Subcutaneous adipose tissue (tissue), 4 donors: Measurements from ENCODE around the gene RNF182. TPM values are rescaled to one million over a fixed set of nuclear protein-coding genes. Genes with fewer than 3 reads are reported as not detected.

ENCODE experiments used
- CTCF ChIP-seq: fragments of 450-650 bp; IDR thresholded peaks from one replicate; pipeline ENCODE4 v1.5.1; 2016; ENCODE audit warnings: low read depth, mild to moderate bottlenecking, control low read depth, antibody characterized with exemption, moderate library complexity
- total RNA-seq, 4 donors: library from RNA; depleted of rRNA; stranded (reverse); fragments of >200 nt; gene quantifications; one replicate each; pipeline ENCODE4 v1.1.0, GENCODE V29; 2016

Gene RNF182
- total RNA-seq, 4 donors from 2014 or later: 0.38 to 1.8 (median 1.1) TPM

- no peak for TF ChIP-seq CTCF
These were observed 4.9 kb upstream of the RNF182 start for GRCh38 chr6:13919861-13920260.

- no peak for TF ChIP-seq CTCF
These were observed 4.2 kb upstream of the RNF182 start for GRCh38 chr6:13920552-13920951.

GRCh38 chr6:13922750-13923149 lies 2.0 kb upstream of the RNF182 start:
- TF ChIP-seq CTCF: no peak

- TF ChIP-seq CTCF: no peak
These were observed 1.1 kb upstream of the RNF182 start for GRCh38 chr6:13923527-13924145.

- no peak for TF ChIP-seq CTCF
These were observed 405 bp upstream of the RNF182 start for GRCh38 chr6:13924146-13924948.

GRCh38 chr6:13926378-13926777 lies 1.6 kb downstream of the RNF182 start:
- TF ChIP-seq CTCF: no peak

- no peak for TF ChIP-seq CTCF
These were observed 2.5 kb downstream of the RNF182 start for GRCh38 chr6:13927203-13927602.
